SK-N-SH (cell line): ENCODE data around the gene TJAP1. TPM values are rescaled to one million over a fixed set of nuclear protein-coding genes. Genes with fewer than 3 reads are reported as not detected.
"Not testable (repeated sequence)": the region's sequence is repeated elsewhere in the genome, so short reads cannot be mapped to it uniquely, and the experiment has no call there.

ENCODE experiments used
- CTCF ChIA-PET: fragments of 300-600, 350-600 bp; formaldehyde crosslinking; extraction: SDS; loops from one replicate; lab custom pipeline; 2021; lab: Yijun Ruan, JAX
- POLR2A ChIA-PET: fragments of 350-600 bp; sonication (Branson Sonifier 250); formaldehyde crosslinking; extraction: SDS; loops from one replicate; lab custom pipeline; 2020; ENCODE audit warnings: antibody characterized with exemption, inconsistent platforms; lab: Yijun Ruan, JAX
- DNase-seq: peaks from one replicate; pipeline ENCODE4 v3.0.0; 2012
- H2AFZ ChIP-seq: fragments of 200-600 bp; sonication (generic); 2 replicates; pipeline ENCODE4 v1.8.1; 2016; ENCODE audit warnings: antibody characterized with exemption, mild to moderate bottlenecking, low read depth
- H3F3A ChIP-seq: fragments of 200-600 bp; sonication (generic); replicated peaks from 2 replicates; pipeline ENCODE3; 2016; ENCODE audit warnings: antibody characterized with exemption, mild to moderate bottlenecking; ENCODE audit not compliant: insufficient read depth
- H3K27ac ChIP-seq, 2 experiments: fragments of 200-500 bp in 1 of 2; fragments of 200-600 bp in 1 of 2; sonication (Bioruptor generic) in 1 of 2; sonication (generic), shearing (Covaris generic) in 1 of 2; 2 replicates each; pipeline versions ENCODE4 v1.5.1 to v1.6.1; 2014 to 2016; ENCODE audit warnings: low read depth in 2 of 2, inconsistent platforms in 1 of 2, low read length in 1 of 2, mild to moderate bottlenecking in 1 of 2, mixed read lengths in 1 of 2
- H3K27me3 ChIP-seq: fragments of 200-600 bp; sonication (generic), shearing (Covaris generic); 2 replicates; pipeline ENCODE4 v1.6.1; 2016; ENCODE audit warnings: mixed run types; ENCODE audit not compliant: insufficient read depth
- H3K36me3 ChIP-seq, 2 experiments: fragments of 200-500 bp in 1 of 2; fragments of 200-600 bp in 1 of 2; sonication (Bioruptor generic) in 1 of 2; sonication (generic) in 1 of 2; replicated peaks in 1 of 2; 2 replicates each; pipeline versions ENCODE3 to v1.5.1; 2014 to 2016; ENCODE audit warnings: low read length in 1 of 2, mild to moderate bottlenecking in 1 of 2; ENCODE audit not compliant: insufficient read depth in 2 of 2, control insufficient read depth in 1 of 2
- H3K4me1 ChIP-seq, 2 experiments: fragments of 200-500 bp in 1 of 2; fragments of 200-600 bp in 1 of 2; sonication (Bioruptor generic) in 1 of 2; sonication (generic), shearing (Covaris generic) in 1 of 2; 2 replicates each; pipeline versions ENCODE4 v1.5.1 to v1.6.1; 2014 to 2016; ENCODE audit warnings: low read depth in 1 of 2, low read length in 1 of 2, mixed run types in 1 of 2; ENCODE audit not compliant: insufficient read depth in 2 of 2, control insufficient read depth in 1 of 2
- H3K4me2 ChIP-seq: fragments of 200-600 bp; sonication (generic), shearing (Covaris generic); 2 replicates; pipeline ENCODE4 v1.6.1; 2017; ENCODE audit warnings: mixed run types
- H3K4me3 ChIP-seq, 2 experiments: fragments of 200-500 bp in 1 of 2; fragments of 200-600 bp in 1 of 2; sonication (Bioruptor generic) in 1 of 2; sonication (generic), shearing (Covaris generic) in 1 of 2; 2 replicates each; pipeline versions ENCODE4 v1.5.1 to v1.8.1; 2014 to 2016; ENCODE audit warnings: low read depth in 2 of 2, inconsistent platforms in 1 of 2, low read length in 1 of 2, mild to moderate bottlenecking in 1 of 2, mixed read lengths in 1 of 2, moderate library complexity in 1 of 2
- H3K79me2 ChIP-seq: fragments of 200-600 bp; sonication (generic); 2 replicates; pipeline ENCODE4 v1.8.1; 2017; ENCODE audit warnings: mild to moderate bottlenecking; ENCODE audit not compliant: insufficient read depth
- H3K9ac ChIP-seq: fragments of 200-600 bp; sonication (generic); 2 replicates; pipeline ENCODE4 v1.6.1; 2017; ENCODE audit warnings: mixed run types
- H3K9me2 ChIP-seq: fragments of 200-600 bp; sonication (generic); 2 replicates; pipeline ENCODE4 v1.6.1; 2017; ENCODE audit warnings: mixed run types
- H3K9me3 ChIP-seq: fragments of 200-600 bp; sonication (generic); 2 replicates; pipeline ENCODE4 v1.6.1; 2017; ENCODE audit warnings: mixed run types, mild to moderate bottlenecking, moderate library complexity
- H4K20me1 ChIP-seq: fragments of 200-600 bp; sonication (generic); 2 replicates; pipeline ENCODE4 v1.6.1; 2017; ENCODE audit warnings: mild to moderate bottlenecking, mixed run types; ENCODE audit not compliant: insufficient read depth
- CHD2 ChIP-seq: fragments of 150-350 bp; IDR thresholded peaks from 2 replicates; pipeline ENCODE4 v1.6.1; 2018; ENCODE audit warnings: low read length; ENCODE audit not compliant: partially characterized antibody
- ELF1 ChIP-seq: IDR thresholded peaks from 2 replicates; pipeline ENCODE4 v1.4.0; 2012
- EZH2phosphoT487 ChIP-seq: fragments of 200-600 bp; sonication (generic); IDR thresholded peaks from 2 replicates; pipeline ENCODE4 v1.6.1; 2017; ENCODE audit warnings: low read depth, mixed run types, mild to moderate bottlenecking, antibody characterized with exemption, moderate library complexity, borderline replicate concordance
- FOXJ3 ChIP-seq: sonication (generic); formaldehyde crosslinking; IDR thresholded peaks from 2 replicates; pipeline ENCODE4 v1.5.1; 2020; ENCODE audit warnings: mild to moderate bottlenecking, missing genetic modification reagents
- FOXM1 ChIP-seq: IDR thresholded peaks from 2 replicates; pipeline ENCODE4 v1.4.0; 2012; ENCODE audit warnings: low read depth, mild to moderate bottlenecking
- GABPA ChIP-seq: IDR thresholded peaks from 2 replicates; pipeline ENCODE4 v1.4.0; 2012; ENCODE audit warnings: low read depth, mild to moderate bottlenecking
- JUND ChIP-seq: IDR thresholded peaks from 2 replicates; pipeline ENCODE4 v1.4.0; 2012
- MEF2A ChIP-seq: IDR thresholded peaks from 2 replicates; pipeline ENCODE4 v1.4.0; 2012; ENCODE audit warnings: low read depth, borderline replicate concordance
- MXI1 ChIP-seq: IDR thresholded peaks from 2 replicates; pipeline ENCODE4 v1.6.1; 2012; ENCODE audit warnings: mild to moderate bottlenecking, low read depth, low read length, improper control_type of control experiment
- NFIC ChIP-seq: IDR thresholded peaks from 2 replicates; pipeline ENCODE4 v1.4.0; 2012; ENCODE audit warnings: borderline replicate concordance
- RAD21 ChIP-seq: IDR thresholded peaks from 2 replicates; pipeline ENCODE4 v1.6.1; 2012; ENCODE audit warnings: mild to moderate bottlenecking, low read length
- RCOR1 ChIP-seq: fragments of 150-350 bp; IDR thresholded peaks from 2 replicates; pipeline ENCODE4 v1.6.1; 2017; ENCODE audit warnings: antibody characterized with exemption, low read length
- RXRA ChIP-seq: IDR thresholded peaks from 2 replicates; pipeline ENCODE4 v1.4.0; 2012; ENCODE audit warnings: low read depth, mild to moderate bottlenecking, borderline replicate concordance
- SMC3 ChIP-seq: IDR thresholded peaks from 2 replicates; pipeline ENCODE4 v1.6.1; 2012; ENCODE audit warnings: low read depth, low read length, improper control_type of control experiment
- TAF1 ChIP-seq: IDR thresholded peaks from 2 replicates; pipeline ENCODE4 v1.6.1; 2012; ENCODE audit warnings: low read depth, mild to moderate bottlenecking, low read length, moderate library complexity, borderline replicate concordance
- TEAD4 ChIP-seq: IDR thresholded peaks from 2 replicates; pipeline ENCODE4 v1.4.0; 2012; ENCODE audit warnings: mild to moderate bottlenecking, borderline replicate concordance; ENCODE audit not compliant: insufficient read depth
- WGBS: methylation state at CpG from one replicate; pipeline ENCODE4 v1.1.6; 2017; ENCODE audit warnings: low lambda C conversion rate; 5-methylcytosine and 5-hydroxymethylcytosine counted together
- polyA plus RNA-seq, 3 experiments: library from polyadenylated mRNA; depleted of rRNA; stranded (reverse); fragments of >200 nt; gene quantifications; 2 replicates each; pipeline ENCODE4 v1.2.3, GENCODE V29; 2012
- TF ChIP-seq, protein P1 (sequence below): IDR thresholded peaks from 2 replicates; pipeline ENCODE4 v1.4.0; 2012; ENCODE audit warnings: low read depth, borderline replicate concordance
- TF ChIP-seq, protein P2 (sequence below): fragments of 150-350 bp; IDR thresholded peaks from 2 replicates; pipeline ENCODE4 v1.6.1; 2017; ENCODE audit warnings: antibody characterized with exemption, low read length, low read depth, borderline replicate concordance
- TF ChIP-seq, protein P3 (sequence below): fragments of 150-350 bp; IDR thresholded peaks from 2 replicates; pipeline ENCODE4 v1.6.1; 2016; ENCODE audit warnings: mild to moderate bottlenecking, low read depth, low read length

The TJAP1 gene
- polyA plus RNA-seq, 1 of the 3 experiments (the other 2 are of a cell fraction): 39.5 TPM

DNA sequence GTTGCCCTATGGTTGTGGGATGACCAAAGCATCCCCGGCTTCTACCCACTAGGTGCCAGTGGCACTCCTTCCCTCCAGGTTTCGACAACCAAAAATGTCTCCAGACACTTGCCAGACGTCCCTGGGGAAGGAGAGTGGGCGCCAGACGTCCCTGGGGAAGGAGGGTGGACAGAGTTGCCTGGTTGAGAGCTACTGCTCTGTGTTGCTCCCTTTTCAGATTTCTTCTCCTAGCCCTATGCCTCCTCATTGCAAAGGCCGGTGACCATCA, 19.7 kb downstream of the TJAP1 start:
- no peaks in the 10 kb centered on the region for H3K9me2 ChIP-seq
- H3F3A ChIP-seq: no peaks in the 10 kb centered on the region
- DNase-seq: no peak
- POLR2A ChIA-PET: no interaction called here
- WGBS: 86% methylated on average over 6 of the region's 6 CpGs
- H2AFZ ChIP-seq: no peak overlapping the region
- CTCF ChIA-PET: interaction anchor here (0.6 to 22.4 kb wide), 14 partner anchors 9 to 449 kb away, joined by 3 to 382 read pairs (median 5); partner anchors contain the start of genes DLK2 and LRRC73
- no peak overlapping the region for H3K9ac ChIP-seq
- TF ChIP-seq FOXM1 (no peak), SMC3 (no peak), JUND (no peak), RAD21 (no peak), FOXJ3 (CRISPR knock-in tag) (no peak), EZH2phosphoT487 (no peak), TAF1 (no peak), RCOR1 (no peak)
- TF ChIP-seq, protein P1, sequence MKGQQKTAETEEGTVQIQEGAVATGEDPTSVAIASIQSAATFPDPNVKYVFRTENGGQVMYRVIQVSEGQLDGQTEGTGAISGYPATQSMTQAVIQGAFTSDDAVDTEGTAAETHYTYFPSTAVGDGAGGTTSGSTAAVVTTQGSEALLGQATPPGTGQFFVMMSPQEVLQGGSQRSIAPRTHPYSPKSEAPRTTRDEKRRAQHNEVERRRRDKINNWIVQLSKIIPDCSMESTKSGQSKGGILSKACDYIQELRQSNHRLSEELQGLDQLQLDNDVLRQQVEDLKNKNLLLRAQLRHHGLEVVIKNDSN: no peak
- H3K9me3 ChIP-seq: no peaks in the 10 kb centered on the region
- peak overlapping the region in 1 of 2 experiments; percentile 5; a peak in 1 of 4 replicates for H3K27ac ChIP-seq
- H3K4me3 ChIP-seq: no peak overlapping the region
- peaks cover 19% of the 10 kb centered on the region; the same call in 1 of the 2 replicates for H4K20me1 ChIP-seq
- no peaks in the 10 kb centered on the region for H3K27me3 ChIP-seq
- no peak overlapping the region for H3K4me2 ChIP-seq
- H3K4me1 ChIP-seq: peaks cover 10 to 39% of the 10 kb centered on the region in 2 experiments; a peak in 3 of 4 replicates
- H3K79me2 ChIP-seq: peaks cover 10% of the 10 kb centered on the region; the same call in 1 of the 2 replicates
- peaks cover 14 to 30% of the 10 kb centered on the region in 2 experiments for H3K36me3 ChIP-seq

DNA sequence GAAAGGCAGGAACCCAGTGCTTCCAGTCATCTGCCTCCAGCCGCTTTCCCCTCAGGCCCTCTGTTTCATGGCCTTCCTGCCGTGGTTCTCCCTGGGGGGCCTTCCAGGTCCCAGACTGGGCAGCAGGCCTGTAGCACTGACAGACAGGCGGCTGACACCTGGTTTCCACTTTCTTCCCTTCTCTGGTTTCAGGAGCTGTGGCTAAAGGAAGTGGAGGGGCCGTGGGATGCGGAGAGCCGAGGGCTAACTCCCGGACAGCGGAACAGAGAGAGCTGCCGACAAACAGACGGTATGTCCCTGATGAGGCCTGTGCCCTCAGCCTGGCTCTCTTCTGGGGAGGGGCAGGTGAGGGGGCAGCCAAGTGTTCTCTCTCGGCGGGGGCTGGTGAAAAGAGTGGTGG, 20.3 kb downstream of the TJAP1 start:
- TF ChIP-seq EZH2phosphoT487 (no peak), TEAD4 (no peak), MEF2A (no peak), FOXJ3 (CRISPR knock-in tag) (no peak), CHD2 (no peak), TAF1 (no peak), NFIC (no peak), ELF1 (no peak), GABPA (no peak), MXI1 (no peak), RXRA (no peak)
- TF ChIP-seq, protein P1: no peak
- TF ChIP-seq, protein P2, sequence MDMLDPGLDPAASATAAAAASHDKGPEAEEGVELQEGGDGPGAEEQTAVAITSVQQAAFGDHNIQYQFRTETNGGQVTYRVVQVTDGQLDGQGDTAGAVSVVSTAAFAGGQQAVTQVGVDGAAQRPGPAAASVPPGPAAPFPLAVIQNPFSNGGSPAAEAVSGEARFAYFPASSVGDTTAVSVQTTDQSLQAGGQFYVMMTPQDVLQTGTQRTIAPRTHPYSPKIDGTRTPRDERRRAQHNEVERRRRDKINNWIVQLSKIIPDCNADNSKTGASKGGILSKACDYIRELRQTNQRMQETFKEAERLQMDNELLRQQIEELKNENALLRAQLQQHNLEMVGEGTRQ: no peak
- TF ChIP-seq, protein P3, sequence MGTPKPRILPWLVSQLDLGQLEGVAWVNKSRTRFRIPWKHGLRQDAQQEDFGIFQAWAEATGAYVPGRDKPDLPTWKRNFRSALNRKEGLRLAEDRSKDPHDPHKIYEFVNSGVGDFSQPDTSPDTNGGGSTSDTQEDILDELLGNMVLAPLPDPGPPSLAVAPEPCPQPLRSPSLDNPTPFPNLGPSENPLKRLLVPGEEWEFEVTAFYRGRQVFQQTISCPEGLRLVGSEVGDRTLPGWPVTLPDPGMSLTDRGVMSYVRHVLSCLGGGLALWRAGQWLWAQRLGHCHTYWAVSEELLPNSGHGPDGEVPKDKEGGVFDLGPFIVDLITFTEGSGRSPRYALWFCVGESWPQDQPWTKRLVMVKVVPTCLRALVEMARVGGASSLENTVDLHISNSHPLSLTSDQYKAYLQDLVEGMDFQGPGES: no peak
- peaks cover 5 to 33% of the 10 kb centered on the region in 2 experiments; a peak in 2 of 4 replicates for H3K4me1 ChIP-seq
- POLR2A ChIA-PET: interaction anchor here (0.7 kb wide), 1 partner anchor 12 kb away, joined by 3 read pairs; the partner anchor contains the start of gene LRRC73
- H3K9me2 ChIP-seq: no peaks in the 10 kb centered on the region
- WGBS: 92% methylated on average over 8 of the region's 12 CpGs
- peaks cover 12% of the 10 kb centered on the region; the same call in 1 of the 2 replicates for H4K20me1 ChIP-seq
- H3K27me3 ChIP-seq: no peaks in the 10 kb centered on the region
- H3K27ac ChIP-seq: no peak overlapping the region
- no peaks in the 10 kb centered on the region for H3K9me3 ChIP-seq
- H2AFZ ChIP-seq: no peak overlapping the region
- no peak overlapping the region for H3K4me2 ChIP-seq
- peaks cover 8% of the 10 kb centered on the region; the same call in 1 of the 2 replicates for H3K79me2 ChIP-seq
- no peak overlapping the region for H3K9ac ChIP-seq
- no peak overlapping the region for H3K4me3 ChIP-seq
- DNase-seq: no peak
- CTCF ChIA-PET: interaction anchor here (0.6 to 22.4 kb wide), 6 partner anchors 9 to 450 kb away, joined by 3 to 382 read pairs (median 8); partner anchors contain the start of genes DLK2 and LRRC73
- H3F3A ChIP-seq: no peaks in the 10 kb centered on the region
- peaks cover 14 to 32% of the 10 kb centered on the region in 2 experiments for H3K36me3 ChIP-seq

DNA sequence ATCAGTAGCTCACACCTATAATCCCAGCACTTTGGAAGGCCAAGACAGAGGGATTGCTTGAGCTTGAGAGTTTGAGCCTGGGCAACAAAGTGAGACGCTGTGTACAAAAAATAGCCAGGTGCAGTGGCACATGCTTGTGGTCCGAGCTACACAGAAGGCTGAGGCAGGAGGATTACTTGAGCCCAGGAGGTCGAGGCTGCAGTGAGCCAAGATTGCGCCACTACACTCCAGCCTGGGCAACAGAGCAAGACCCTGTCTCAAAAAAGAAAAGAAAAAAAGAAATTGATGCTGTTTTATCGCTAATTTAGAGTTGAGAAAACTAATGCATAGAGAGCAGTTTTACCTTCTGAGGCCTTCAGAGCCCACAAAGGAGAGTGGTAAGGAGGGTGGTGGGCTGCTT, 20.9 kb downstream of the TJAP1 start:
- not testable (repeated sequence) for H3K4me2 ChIP-seq, H3K4me3 ChIP-seq, H3K27ac ChIP-seq, H3K9me3 ChIP-seq, DNase-seq, H3K9ac ChIP-seq, H2AFZ ChIP-seq, H3F3A ChIP-seq, H3K9me2 ChIP-seq, H3K27me3 ChIP-seq, H3K79me2 ChIP-seq
- ChIA-PET POLR2A (interaction anchor here (0.7 to 1.2 kb wide), 2 partner anchors 9 to 12 kb away, joined by 3 read pairs; partner anchors contain the start of gene LRRC73), CTCF (interaction anchor here (0.7 to 22.4 kb wide), 6 partner anchors 8 to 121 kb away, joined by 3 to 382 read pairs (median 8); partner anchors contain the start of genes DLK2 and LRRC73)
- 99% methylated on average over 5 of the region's 5 CpGs for WGBS
- Histone ChIP-seq H3K4me1 (peaks cover 0 to 29% of the 10 kb centered on the region in 2 experiments; a peak in 1 of 4 replicates), H4K20me1 (peaks cover 10% of the 10 kb centered on the region; the same call in 1 of the 2 replicates), H3K36me3 (peaks cover 14 to 38% of the 10 kb centered on the region in 2 experiments)
